HS-27A (cell line): ENCODE data around the gene ITGB4.
"Not testable (repeated sequence)": the region's sequence is repeated elsewhere in the genome, so short reads cannot be mapped to it uniquely, and the experiment has no call there.

Experiments
- DNase-seq: peaks from one replicate; pipeline ENCODE4 v3.0.0-alpha.2; 2012; ENCODE audit warnings: low read depth, missing footprints

The ITGB4 gene

DNA sequence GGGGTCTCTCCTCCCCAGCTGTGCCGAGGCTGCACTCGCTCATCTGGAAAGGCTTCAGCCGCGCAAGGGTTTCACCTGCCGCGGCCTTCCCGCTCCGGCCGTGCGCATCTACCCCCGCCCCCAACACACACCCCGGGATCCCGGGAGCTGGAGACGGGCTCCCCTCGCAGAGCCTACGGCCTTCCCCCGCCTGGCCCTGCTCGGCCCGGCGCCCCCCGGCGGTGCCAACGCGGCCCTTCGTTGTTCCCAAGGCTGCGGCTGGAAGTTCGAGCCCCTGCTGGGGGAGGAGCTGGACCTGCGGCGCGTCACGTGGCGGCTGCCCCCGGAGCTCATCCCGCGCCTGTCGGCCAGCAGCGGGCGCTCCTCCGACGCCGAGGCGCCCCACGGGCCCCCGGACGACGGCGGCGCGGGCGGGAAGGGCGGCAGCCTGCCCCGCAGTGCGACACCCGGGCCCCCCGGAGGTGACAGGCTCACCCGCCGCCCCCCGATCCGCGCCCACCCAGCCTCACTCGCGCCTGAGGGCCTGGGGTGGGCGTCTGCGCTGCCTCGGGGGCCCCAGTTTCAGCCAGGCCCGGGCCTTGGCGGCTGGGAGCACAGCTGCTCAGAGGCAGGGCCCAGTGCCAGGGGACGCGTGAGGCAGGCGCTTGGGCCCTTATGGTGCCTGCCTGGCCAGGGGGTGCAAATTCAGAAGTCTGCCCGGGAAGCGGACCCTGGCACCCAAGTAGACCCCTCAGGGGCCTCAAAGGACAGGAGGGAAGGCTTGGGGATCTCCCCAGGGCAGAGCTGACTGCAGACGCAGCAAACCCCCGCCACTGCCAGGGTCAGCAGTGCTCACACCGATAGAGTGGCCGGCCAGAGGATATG is 32.5 kb downstream of the ITGB4 start:
- no peak for DNase-seq

- DNase-seq, result no peak
These were observed 33.3 kb downstream of the ITGB4 start for GRCh38 chr17:75754378-75755204.

DNA sequence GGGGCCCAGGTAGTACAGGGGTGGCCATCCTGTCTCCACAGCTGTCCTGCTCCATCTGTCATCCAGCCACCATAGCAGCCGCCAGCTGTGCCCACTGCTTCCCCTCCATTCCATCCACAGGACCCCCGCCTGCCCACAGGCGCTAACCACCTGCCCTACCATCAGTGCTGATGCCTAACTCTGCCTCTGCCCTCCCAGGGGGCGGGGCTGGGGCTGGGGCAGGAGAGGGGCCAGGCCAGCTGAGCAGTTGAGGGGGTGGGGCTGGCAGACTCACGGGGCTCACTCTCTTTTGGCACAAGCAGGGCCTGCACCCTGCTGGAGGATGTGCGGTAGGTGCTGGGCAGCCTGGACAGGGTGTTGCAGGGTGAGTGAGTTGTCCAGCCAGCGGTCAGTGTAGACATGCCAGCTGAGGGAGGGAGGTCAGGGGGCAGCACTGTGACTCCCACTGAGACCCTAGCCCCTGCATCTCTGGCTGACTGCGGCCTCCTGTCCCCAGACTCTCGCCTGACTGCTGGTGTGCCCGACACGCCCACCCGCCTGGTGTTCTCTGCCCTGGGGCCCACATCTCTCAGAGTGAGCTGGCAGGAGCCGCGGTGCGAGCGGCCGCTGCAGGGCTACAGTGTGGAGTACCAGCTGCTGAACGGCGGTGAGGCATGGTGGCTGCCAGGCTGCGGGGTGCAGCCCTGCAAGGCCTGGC is 34.1 kb downstream of the ITGB4 start:
- DNase-seq, result no peak

DNA sequence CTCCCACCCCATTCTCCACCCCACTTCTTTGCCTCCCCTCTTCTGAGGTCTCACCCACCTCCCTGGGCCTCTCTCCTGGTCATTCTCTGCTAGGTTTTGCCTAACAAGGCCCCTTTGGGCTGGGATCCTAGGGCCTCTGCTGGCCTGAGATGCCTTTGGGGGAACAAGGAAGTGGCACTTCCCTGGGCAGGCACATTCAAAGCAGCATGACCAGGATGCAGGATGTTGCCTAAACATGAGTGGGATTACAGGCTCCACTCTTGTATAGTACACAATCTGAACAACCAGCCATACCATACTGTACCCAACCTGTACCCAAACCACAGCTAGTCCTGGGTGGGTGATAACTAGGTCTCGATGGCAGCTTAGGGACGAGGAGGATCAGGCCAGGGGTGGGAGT is 34.7 kb downstream of the ITGB4 start:
- DNase-seq, result no peak

DNA sequence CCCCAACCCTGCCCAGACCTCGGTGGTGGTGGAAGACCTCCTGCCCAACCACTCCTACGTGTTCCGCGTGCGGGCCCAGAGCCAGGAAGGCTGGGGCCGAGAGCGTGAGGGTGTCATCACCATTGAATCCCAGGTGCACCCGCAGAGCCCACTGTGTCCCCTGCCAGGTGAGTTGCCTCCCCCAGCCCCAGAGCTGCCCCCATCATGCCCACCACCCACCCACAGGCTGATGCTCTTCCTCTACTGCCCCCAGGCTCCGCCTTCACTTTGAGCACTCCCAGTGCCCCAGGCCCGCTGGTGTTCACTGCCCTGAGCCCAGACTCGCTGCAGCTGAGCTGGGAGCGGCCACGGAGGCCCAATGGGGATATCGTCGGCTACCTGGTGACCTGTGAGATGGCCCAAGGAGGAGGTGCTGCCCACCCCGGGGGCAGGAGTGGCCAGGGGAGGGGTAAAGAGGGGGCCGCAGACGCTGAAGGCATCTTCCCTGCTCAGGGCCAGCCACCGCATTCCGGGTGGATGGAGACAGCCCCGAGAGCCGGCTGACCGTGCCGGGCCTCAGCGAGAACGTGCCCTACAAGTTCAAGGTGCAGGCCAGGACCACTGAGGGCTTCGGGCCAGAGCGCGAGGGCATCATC is 35.3 kb downstream of the ITGB4 start:
- no peak for DNase-seq

DNA sequence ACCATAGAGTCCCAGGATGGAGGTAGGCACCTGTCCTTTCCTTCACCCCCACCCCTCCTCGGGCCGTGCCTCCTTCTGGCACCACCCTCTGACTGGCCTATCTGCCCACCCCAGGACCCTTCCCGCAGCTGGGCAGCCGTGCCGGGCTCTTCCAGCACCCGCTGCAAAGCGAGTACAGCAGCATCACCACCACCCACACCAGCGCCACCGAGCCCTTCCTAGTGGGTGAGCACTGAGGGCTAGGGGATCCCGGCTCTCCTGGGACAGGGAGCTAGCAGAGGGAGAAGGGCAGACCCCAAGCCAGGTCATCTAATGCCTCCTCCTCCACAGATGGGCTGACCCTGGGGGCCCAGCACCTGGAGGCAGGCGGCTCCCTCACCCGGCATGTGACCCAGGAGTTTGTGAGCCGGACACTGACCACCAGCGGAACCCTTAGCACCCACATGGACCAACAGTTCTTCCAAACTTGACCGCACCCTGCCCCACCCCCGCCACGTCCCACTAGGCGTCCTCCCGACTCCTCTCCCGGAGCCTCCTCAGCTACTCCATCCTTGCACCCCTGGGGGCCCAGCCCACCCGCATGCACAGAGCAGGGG is 35.9 kb downstream of the ITGB4 start:
- no peak for DNase-seq

DNA sequence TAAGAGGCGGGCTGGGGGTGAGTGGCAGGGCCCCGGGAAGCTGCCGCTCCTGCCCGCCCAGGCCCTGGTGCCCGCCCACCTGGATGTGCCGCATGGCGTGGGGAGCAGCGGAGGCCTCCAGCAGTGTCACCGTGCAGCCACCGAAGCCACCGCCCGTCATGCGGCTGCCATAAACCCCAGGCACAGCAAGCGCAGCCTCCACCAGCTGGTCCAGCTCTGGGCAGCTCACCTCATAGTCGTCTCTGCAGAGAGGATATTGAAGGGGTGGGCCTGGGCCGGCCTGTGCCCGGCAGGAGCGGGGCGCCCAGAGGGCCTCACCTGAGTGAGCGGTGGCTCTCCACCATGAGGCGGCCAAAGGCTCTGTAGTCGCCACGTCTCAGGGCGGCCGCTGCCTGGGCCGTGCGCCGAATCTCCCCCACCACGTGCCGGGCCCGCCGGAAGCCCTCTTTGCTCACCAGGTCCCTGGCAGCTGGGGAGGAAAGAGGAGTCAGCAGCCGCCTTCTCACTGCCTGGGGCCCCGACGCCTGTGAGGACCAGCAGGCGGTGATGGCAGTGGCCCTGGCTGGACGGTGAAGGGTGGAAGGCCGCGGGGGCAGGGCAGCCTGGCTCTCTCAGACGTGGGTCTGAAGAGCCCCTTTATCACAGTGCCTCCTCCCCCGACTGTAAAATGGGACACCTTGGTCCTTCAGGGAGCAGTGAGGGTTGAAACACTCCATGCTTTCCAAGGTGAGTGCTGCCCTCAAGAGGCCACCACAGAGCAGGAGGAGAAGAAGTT is 37.1 kb downstream of the ITGB4 start:
- no peak for DNase-seq

- no peak for DNase-seq
These were observed 38.2 kb downstream of the ITGB4 start for GRCh38 chr17:75759457-75759856.

- not testable (repeated sequence) for DNase-seq
These were observed 38.9 kb downstream of the ITGB4 start for GRCh38 chr17:75759978-75760640.

DNA sequence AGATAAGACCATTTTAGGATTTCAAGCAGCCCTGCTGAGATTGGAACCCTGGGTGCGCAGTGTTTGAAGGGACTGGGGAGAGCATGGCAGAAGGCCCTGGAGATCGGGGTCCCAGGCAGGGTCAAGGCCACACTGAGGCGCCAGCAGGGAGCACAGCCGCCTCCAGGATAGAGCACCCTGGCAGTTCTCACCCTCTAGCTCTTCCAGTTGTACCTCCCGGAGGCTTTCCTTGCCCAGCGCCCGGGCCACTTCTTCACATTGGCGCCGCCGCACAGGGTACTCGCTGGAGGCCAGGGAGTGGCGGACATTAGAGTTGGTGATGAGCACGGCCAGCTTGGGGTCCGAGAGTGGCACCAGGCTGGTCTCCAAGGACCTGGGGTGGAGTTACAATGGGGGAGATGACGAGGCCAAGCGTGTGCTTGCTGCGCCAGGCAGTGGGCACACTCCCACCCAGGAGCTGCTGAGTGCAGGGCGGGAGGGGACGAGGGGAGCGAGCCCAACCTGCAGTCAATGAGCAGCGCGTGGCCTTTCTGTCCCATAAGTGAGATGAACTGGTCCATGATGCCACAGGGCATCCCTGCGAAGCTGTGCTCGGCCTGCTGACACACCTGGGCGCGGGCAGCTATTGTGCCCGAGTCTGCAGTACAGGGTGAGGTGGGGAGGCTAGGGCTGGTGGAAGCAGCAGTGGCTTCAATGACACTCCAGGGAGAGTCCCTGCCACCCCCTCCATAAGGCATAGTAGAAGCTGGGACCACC is 41.4 kb downstream of the ITGB4 start:
- DNase-seq, result no peak

GRCh38 chr17:75763269-75763607 is 42.0 kb downstream of the ITGB4 start:
- DNase-seq, result no peak

DNA sequence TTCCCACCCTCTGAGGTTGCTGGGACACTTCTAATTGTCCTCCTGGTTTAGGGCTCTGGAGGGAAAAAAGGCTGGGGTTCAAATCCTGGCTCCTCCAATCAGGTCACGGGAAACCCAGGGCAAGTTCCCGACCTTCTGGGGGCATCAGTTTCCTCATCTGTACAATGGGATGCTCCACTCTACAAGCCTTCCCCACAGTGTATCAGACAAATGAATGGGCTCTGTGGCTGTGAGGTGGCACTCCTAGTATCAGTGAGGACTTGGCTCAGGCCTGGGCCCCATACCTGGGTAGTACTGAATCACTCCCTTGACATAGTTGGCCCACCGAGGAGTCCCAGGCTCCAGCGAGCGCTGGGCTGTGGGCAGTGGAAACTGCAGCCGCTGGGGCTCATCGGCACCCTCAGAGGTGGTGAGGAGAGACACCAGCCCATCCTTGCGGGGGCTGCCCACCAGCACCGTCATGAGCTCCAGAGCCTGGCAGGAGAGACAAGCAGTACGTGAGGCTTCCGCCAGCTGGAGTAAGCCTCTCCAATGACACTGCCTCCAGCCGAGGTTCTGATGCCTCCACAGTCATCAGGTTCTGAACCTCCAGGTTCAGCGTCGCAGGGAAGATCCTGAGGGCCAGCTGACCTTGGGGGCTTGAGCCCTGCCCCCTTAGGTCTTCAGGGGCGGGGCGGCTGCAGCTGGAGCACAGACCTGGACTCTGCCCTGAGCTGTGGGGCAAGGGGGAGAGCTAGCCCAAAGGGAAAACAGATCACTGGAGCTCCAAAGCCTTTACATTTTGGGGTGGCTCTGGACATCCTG is 42.6 kb downstream of the ITGB4 start:
- DNase-seq, result no peak

DNA sequence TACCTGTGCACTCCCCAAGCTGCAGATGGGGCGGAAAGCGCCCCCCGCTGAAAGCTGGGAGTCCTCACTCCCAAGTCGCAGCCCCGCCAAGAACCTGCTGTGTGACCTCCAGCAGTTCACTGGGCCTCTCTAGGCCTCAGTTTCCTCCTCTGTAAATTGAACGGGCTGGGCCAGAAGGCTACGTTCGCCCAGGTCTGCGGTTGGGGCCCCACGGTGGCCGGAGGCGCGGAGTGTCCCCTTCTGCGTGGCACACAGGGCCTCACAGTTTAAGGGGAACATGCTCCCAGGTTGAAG is 43.1 kb downstream of the ITGB4 start:
- DNase-seq, result no peak

- DNase-seq, result no peak
These were observed 43.6 kb downstream of the ITGB4 start, which contains the start of gene GALK1 for GRCh38 chr17:75764711-75765421. GALK1 (minus strand) TSS chr17:75765192; CDS start chr17:75765136, 56 bp downstream.

GRCh38 chr17:75765981-75766380 is 44.7 kb downstream of the ITGB4 start:
- DNase-seq, result no peak

DNA sequence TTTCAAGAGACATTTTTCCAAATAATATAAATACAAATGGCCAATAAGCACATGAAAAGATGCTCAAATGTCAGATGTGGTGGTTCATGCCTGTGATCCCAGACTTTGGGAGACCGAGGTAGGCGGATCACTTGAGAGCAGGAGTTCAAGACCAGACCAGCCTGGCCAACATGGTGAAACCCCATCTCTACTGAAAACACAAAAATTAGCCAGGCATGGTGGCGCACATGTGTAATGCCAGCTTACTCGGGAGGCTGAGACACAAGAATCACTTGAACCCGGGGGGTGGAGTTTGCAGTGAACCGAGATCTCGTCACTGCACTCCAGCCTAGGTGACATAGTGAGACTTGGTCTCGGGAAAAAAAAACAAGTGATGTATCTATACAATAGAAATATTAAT is 46.6 kb downstream of the ITGB4 start:
- no peak for DNase-seq

- no peak for DNase-seq
These were observed 48.3 kb downstream of the ITGB4 start for GRCh38 chr17:75769536-75769935.
